HEK293 (cell line): ENCODE data around the gene CAPN7.

Experiments used
- CTCF ChIA-PET: fragments of 350-600 bp; formaldehyde crosslinking; extraction: SDS; loops from one replicate; lab custom pipeline; 2021; ENCODE audit warnings: antibody characterized with exemption; lab: Yijun Ruan, JAX
- POLR2A ChIA-PET: fragments of 300-600 bp; formaldehyde crosslinking; extraction: SDS; loops from one replicate; lab custom pipeline; 2020; ENCODE audit warnings: antibody characterized with exemption, inconsistent platforms; lab: Yijun Ruan, JAX
- H3K27ac ChIP-seq: fragments of 200-500 bp; sonication (Bioruptor generic); 2 replicates; pipeline ENCODE4 v1.5.1; 2014; ENCODE audit warnings: low read depth, low read length, control low read depth, inconsistent platforms; ENCODE audit errors: extremely low read depth
- H3K36me3 ChIP-seq, 2 experiments: fragments of 200-500 bp in 1 of 2; sonication (Bioruptor generic) in 1 of 2; 1 replicate in 1 of 2; 2 replicates in 1 of 2; pipeline ENCODE4 v1.5.1; 2014 to 2017; ENCODE audit warnings: inconsistent platforms in 2 of 2, low read length in 2 of 2; ENCODE audit not compliant: control insufficient read depth in 2 of 2, insufficient read depth in 1 of 2
- H3K4me1 ChIP-seq: fragments of 200-500 bp; sonication (Bioruptor generic); 2 replicates; pipeline ENCODE4 v1.5.1; 2014; ENCODE audit warnings: mild to moderate bottlenecking, low read length, inconsistent platforms; ENCODE audit not compliant: control insufficient read depth, insufficient read depth
- H3K4me3 ChIP-seq: 2 replicates; pipeline ENCODE4 v1.5.1; 2011; ENCODE audit warnings: low read depth, mild to moderate bottlenecking, control low read depth, low read length, moderate library complexity
- H3K9me3 ChIP-seq: fragments of 200-500 bp; sonication (Bioruptor generic); 2 replicates; pipeline ENCODE4 v1.5.1; 2014; ENCODE audit warnings: low read depth, low read length, inconsistent platforms; ENCODE audit not compliant: control insufficient read depth, insufficient read depth
- GLI4 ChIP-seq: fragments of 450-650 bp; formaldehyde crosslinking; IDR thresholded peaks from 2 replicates; pipeline ENCODE4 v1.5.1; 2016; ENCODE audit warnings: missing biosample characterization, missing genetic modification characterization
- MZF1 ChIP-seq: fragments of 450-650 bp; formaldehyde crosslinking; IDR thresholded peaks from 2 replicates; pipeline ENCODE4 v1.5.1; 2017; ENCODE audit warnings: missing biosample characterization, missing genetic modification characterization, borderline replicate concordance
- ZBTB21 ChIP-seq: fragments of 450-650 bp; formaldehyde crosslinking; IDR thresholded peaks from 2 replicates; pipeline ENCODE4 v1.5.1; 2017; ENCODE audit warnings: missing biosample characterization, missing genetic modification characterization
- ZNF146 ChIP-seq: fragments of 450-650 bp; formaldehyde crosslinking; IDR thresholded peaks from 2 replicates; pipeline ENCODE4 v1.5.1; 2016; ENCODE audit warnings: missing biosample characterization, missing genetic modification characterization
- ZNF155 ChIP-seq: fragments of 450-650 bp; formaldehyde crosslinking; IDR thresholded peaks from 2 replicates; pipeline ENCODE4 v1.5.1; 2016; ENCODE audit warnings: missing biosample characterization, missing genetic modification characterization
- ZNF335 ChIP-seq: fragments of 450-650 bp; formaldehyde crosslinking; conservative IDR thresholded peaks from 2 replicates; pipeline ENCODE4 v1.5.1; 2016; ENCODE audit warnings: missing biosample characterization, missing genetic modification characterization
- ZNF341 ChIP-seq: fragments of 450-650 bp; formaldehyde crosslinking; IDR thresholded peaks from 2 replicates; pipeline ENCODE4; 2016; ENCODE audit warnings: low read depth, missing biosample characterization, missing genetic modification characterization
- ZNF48 ChIP-seq: fragments of 450-650 bp; formaldehyde crosslinking; IDR thresholded peaks from 2 replicates; pipeline ENCODE4 v1.5.1; 2016; ENCODE audit warnings: missing biosample characterization, missing genetic modification characterization
- ZNF510 ChIP-seq: fragments of 450-650 bp; formaldehyde crosslinking; IDR thresholded peaks from 2 replicates; pipeline ENCODE4 v1.5.1; 2018; ENCODE audit warnings: mild to moderate bottlenecking, missing genetic modification characterization, missing biosample characterization; ENCODE audit not compliant: insufficient replicate concordance
- ZNF514 ChIP-seq: fragments of 450-650 bp; formaldehyde crosslinking; IDR thresholded peaks from 2 replicates; pipeline ENCODE4 v1.5.1; 2016; ENCODE audit warnings: missing biosample characterization, missing genetic modification characterization
- ZNF621 ChIP-seq: fragments of 450-650 bp; formaldehyde crosslinking; IDR thresholded peaks from 2 replicates; pipeline ENCODE4 v1.5.1; 2017; ENCODE audit warnings: missing biosample characterization, missing genetic modification characterization
- ZNF624 ChIP-seq: fragments of 450-650 bp; formaldehyde crosslinking; IDR thresholded peaks from 2 replicates; pipeline ENCODE4 v1.5.1; 2017; ENCODE audit warnings: missing biosample characterization, missing genetic modification characterization
- ZNF658 ChIP-seq: fragments of 450-650 bp; formaldehyde crosslinking; IDR thresholded peaks from 2 replicates; pipeline ENCODE4; 2016; ENCODE audit warnings: missing biosample characterization, missing genetic modification characterization
- ZNF701 ChIP-seq: fragments of 450-650 bp; formaldehyde crosslinking; IDR thresholded peaks from 2 replicates; pipeline ENCODE4 v1.5.1; 2016; ENCODE audit warnings: missing biosample characterization, missing genetic modification characterization
- ZNF792 ChIP-seq: fragments of 450-650 bp; formaldehyde crosslinking; IDR thresholded peaks from 2 replicates; pipeline ENCODE4 v1.5.1; 2016; ENCODE audit warnings: missing biosample characterization, missing genetic modification characterization
- TF ChIP-seq, protein P1 (sequence below): fragments of 450-650 bp; formaldehyde crosslinking; IDR thresholded peaks from 2 replicates; pipeline ENCODE4 v1.5.1; 2016; ENCODE audit warnings: missing biosample characterization, missing genetic modification characterization, borderline replicate concordance
- TF ChIP-seq, protein P2 (sequence below): fragments of 450-650 bp; formaldehyde crosslinking; IDR thresholded peaks from 2 replicates; pipeline ENCODE4 v1.5.1; 2016; ENCODE audit warnings: missing biosample characterization, missing genetic modification characterization, borderline replicate concordance

The CAPN7 gene

DNA sequence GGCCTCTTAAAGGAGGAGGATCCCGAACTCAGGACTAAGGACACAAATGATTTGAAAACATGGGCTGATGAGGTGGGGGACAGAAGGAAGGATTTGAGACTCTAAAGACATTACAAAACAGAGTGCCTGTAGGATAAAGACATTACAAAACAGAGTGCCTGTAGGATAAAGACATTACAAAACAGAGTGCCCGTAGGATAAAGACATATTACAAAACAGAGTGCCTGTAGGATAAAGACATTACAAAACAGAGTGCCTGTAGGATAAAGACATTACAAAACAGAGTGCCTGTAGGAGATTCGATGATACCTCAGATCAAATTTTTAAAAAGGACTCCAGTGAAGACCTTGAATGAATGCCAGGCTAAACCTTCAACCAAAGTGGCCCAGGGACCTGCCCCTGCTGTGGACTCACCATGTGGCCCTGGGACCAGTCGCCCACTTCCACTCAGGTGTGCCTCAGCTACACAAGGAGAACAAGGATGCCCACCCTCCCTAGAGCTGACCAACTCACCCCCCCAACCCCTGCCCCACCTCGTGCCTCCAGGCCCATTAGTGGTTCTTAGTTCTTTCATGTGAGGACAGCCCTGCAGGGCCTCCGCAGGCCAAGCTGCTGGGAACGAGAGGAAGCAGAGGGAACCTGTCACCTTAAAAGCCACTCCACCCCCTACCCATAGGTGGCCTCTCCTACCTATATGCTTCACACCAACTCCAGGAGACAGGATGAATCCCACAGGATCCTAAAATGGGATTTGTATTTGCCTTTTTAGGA is 66.6 kb downstream of the CAPN7 start (continued):
- TF ChIP-seq ZNF146 (no peak), ZNF341 (tag by site-specific recombination) (no peak), ZNF48 (tag by site-specific recombination) (no peak), ZNF658 (tag by site-specific recombination) (no peak), ZNF701 (tag by site-specific recombination) (no peak)

DNA sequence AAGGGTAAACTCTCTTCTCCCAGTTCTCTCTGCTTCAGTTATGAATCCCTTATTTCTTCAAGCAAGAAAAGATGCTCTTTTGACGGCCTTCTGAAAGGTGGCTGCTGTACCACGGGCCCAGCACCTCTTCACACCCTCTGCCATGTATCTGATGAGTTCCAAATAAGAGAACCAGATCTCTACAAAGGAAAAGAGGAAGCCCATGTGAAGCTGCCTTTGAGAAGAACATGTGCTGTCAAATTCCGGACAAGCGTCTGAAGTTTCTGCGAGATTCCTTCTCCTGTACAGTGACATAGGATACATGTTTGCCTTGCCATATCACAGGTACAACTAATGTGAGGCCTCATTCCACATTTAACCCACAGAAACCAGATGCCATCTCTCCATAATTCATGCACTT is 67.2 kb downstream of the CAPN7 start:
- Histone ChIP-seq H3K36me3 (no peaks in the 10 kb centered on the region), H3K27ac (no peak overlapping the region), H3K4me1 (peaks cover 5% of the 10 kb centered on the region; the same call in 1 of the 2 replicates)
- TF ChIP-seq ZBTB21 (tag by site-specific recombination), result no peak
- no peak for TF ChIP-seq ZNF335 (tag by site-specific recombination)
- TF ChIP-seq ZNF792 (tag by site-specific recombination), result no peak
- no peak for TF ChIP-seq ZNF621 (tag by site-specific recombination)
- TF ChIP-seq, protein P1, sequence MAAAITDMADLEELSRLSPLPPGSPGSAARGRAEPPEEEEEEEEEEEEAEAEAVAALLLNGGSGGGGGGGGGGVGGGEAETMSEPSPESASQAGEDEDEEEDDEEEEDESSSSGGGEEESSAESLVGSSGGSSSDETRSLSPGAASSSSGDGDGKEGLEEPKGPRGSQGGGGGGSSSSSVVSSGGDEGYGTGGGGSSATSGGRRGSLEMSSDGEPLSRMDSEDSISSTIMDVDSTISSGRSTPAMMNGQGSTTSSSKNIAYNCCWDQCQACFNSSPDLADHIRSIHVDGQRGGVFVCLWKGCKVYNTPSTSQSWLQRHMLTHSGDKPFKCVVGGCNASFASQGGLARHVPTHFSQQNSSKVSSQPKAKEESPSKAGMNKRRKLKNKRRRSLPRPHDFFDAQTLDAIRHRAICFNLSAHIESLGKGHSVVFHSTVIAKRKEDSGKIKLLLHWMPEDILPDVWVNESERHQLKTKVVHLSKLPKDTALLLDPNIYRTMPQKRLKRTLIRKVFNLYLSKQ (tag by site-specific recombination), result no peak
- no peak for TF ChIP-seq MZF1 (tag by site-specific recombination)
- TF ChIP-seq ZNF510 (tag by site-specific recombination), result no peak
- TF ChIP-seq, protein P2, sequence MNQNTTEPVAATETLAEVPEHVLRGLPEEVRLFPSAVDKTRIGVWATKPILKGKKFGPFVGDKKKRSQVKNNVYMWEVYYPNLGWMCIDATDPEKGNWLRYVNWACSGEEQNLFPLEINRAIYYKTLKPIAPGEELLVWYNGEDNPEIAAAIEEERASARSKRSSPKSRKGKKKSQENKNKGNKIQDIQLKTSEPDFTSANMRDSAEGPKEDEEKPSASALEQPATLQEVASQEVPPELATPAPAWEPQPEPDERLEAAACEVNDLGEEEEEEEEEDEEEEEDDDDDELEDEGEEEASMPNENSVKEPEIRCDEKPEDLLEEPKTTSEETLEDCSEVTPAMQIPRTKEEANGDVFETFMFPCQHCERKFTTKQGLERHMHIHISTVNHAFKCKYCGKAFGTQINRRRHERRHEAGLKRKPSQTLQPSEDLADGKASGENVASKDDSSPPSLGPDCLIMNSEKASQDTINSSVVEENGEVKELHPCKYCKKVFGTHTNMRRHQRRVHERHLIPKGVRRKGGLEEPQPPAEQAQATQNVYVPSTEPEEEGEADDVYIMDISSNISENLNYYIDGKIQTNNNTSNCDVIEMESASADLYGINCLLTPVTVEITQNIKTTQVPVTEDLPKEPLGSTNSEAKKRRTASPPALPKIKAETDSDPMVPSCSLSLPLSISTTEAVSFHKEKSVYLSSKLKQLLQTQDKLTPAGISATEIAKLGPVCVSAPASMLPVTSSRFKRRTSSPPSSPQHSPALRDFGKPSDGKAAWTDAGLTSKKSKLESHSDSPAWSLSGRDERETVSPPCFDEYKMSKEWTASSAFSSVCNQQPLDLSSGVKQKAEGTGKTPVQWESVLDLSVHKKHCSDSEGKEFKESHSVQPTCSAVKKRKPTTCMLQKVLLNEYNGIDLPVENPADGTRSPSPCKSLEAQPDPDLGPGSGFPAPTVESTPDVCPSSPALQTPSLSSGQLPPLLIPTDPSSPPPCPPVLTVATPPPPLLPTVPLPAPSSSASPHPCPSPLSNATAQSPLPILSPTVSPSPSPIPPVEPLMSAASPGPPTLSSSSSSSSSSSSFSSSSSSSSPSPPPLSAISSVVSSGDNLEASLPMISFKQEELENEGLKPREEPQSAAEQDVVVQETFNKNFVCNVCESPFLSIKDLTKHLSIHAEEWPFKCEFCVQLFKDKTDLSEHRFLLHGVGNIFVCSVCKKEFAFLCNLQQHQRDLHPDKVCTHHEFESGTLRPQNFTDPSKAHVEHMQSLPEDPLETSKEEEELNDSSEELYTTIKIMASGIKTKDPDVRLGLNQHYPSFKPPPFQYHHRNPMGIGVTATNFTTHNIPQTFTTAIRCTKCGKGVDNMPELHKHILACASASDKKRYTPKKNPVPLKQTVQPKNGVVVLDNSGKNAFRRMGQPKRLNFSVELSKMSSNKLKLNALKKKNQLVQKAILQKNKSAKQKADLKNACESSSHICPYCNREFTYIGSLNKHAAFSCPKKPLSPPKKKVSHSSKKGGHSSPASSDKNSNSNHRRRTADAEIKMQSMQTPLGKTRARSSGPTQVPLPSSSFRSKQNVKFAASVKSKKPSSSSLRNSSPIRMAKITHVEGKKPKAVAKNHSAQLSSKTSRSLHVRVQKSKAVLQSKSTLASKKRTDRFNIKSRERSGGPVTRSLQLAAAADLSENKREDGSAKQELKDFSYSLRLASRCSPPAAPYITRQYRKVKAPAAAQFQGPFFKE (tag by site-specific recombination), result no peak
- TF ChIP-seq GLI4 (tag by site-specific recombination), result no peak
- no peak for TF ChIP-seq ZNF514 (tag by site-specific recombination)
- TF ChIP-seq ZNF155 (tag by site-specific recombination), result no peak
- no peak for TF ChIP-seq ZNF624
- TF ChIP-seq, all 188 proteins: peak for 0
- CTCF ChIA-PET, result interaction anchor here (0.7 to 1.8 kb wide), 2 partner anchors 11 to 132 kb away, joined by 3 read pairs; no protein-coding TSS in a partner anchor
- Histone ChIP-seq H3K4me3 (no peak overlapping the region), H3K9me3 (no peaks in the 10 kb centered on the region)
- POLR2A ChIA-PET, result no interaction called here
